ENCODE data around the gene NDFIP1. TPM values are rescaled to one million over a fixed set of nuclear protein-coding genes. Genes with fewer than 3 reads are reported as not detected.
"Not testable (repeated sequence)": the region's sequence is repeated elsewhere in the genome, so short reads cannot be mapped to it uniquely, and the experiment has no call there.

NDFIP1 gene
- total RNA-seq, 5 donors from 2014 or later (not counting 1 experiment from before 2014, with no cell fraction given) = 76.3 to 194 (median 90.8) TPM

DNA sequence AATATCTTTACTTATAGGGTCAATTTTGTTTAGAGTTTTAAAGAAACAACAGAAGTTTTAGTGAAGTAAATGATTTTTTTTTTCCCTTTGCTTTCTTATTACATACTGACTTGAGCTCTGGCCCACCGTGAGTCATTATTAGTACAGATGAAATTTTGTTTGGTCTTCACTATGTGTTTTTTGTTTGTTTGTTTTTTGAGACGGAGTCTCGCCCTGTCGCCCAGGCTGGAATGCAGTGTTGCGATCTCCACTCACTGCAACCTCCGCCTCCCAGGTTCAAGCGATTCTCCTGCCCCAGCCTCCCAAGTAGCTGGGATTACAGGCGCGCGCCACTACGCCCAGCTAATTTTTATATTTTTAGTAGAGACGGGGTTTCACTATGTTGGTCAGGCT, 45.9 kb downstream of the NDFIP1 start:
- Mint-ChIP-seq H3K36me3 (peaks cover 17% of the 10 kb centered on the region), H3K4me1 (peaks cover 2 to 13% (median 8%) of the 10 kb centered on the region in 3 donors)
- H3K4me3 Mint-ChIP-seq; H3K9me3 Mint-ChIP-seq; H3K27me3 Mint-ChIP-seq; H3K27ac Mint-ChIP-seq; H3K4me3 ChIP-seq (ENCODE audit: control insufficient read depth in 1 of 2, extremely low read depth in 1 of 2, low read length in 1 of 2); H3K4me1 ChIP-seq (ENCODE audit: control insufficient read depth in 1 of 2, extremely low read depth in 1 of 2, insufficient read depth in 2 of 2, low read length in 2 of 2); H3K27me3 ChIP-seq (replicated peaks in 1 of 2; ENCODE audit: control insufficient read depth in 2 of 2, extremely low read depth in 1 of 2, insufficient read depth in 2 of 2, low read length in 1 of 2); ATAC-seq (replicated peaks in 1 of 4); H3K9me3 ChIP-seq; H3K27ac ChIP-seq (ENCODE audit: low read length); DNase-seq: not testable (repeated sequence)
- WGBS (ENCODE audit: insufficient coverage) = 100% methylated on average over 4 of the region's 12 CpGs
- H3K36me3 ChIP-seq (ENCODE audit: control insufficient read depth in 2 of 2, extremely low read depth in 1 of 2, insufficient read depth in 1 of 2, low read length in 1 of 2) = peaks cover 0 to 25% of the 10 kb centered on the region in 2 donors
- ChIA-PET POLR2A (interaction anchor here in 1 of 2 donors (0.7 kb wide), 1 partner anchor 194 kb away, joined by 3 read pairs; no protein-coding TSS in a partner anchor), CTCF (interaction anchor here (0.6 to 0.7 kb wide), 2 partner anchors 14 to 211 kb away, joined by 3 read pairs; no protein-coding TSS in a partner anchor)

DNA sequence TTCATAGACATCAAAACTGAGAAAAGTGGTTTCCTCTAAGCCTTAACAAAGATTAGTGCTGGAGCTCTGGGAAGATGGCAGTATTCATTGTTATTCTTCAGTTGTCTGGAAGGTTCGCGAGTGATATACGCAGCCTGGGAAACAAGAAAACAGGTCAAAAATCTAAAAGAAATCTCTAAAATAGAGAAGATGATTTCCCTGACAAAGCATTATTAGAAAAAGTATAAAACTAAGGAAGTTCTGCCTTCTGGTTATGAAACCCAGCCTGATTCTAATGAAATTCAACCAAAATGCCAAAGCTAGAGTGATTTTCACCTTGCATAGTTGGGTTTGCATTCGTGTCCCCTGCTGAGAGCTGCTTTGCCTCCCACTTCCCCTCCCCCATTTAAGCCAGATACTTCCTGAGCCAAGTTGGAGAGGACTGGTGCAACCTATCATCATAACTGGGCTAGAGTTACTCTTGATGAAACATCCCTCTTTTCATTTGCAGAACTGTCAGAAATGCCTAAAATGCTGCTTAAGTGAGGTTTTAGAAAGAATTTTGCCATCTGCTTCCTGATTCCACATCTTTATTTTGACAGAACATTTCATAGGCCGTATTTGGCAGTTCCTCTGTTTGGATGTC, 48.4 kb downstream of the NDFIP1 start:
- Histone ChIP-seq H3K27me3 (replicated peaks in 1 of 2; ENCODE audit: control insufficient read depth in 2 of 2, extremely low read depth in 1 of 2, insufficient read depth in 2 of 2, low read length in 1 of 2) (no peaks in the 10 kb centered on the region), H3K4me3 (ENCODE audit: control insufficient read depth in 1 of 2, extremely low read depth in 1 of 2, low read length in 1 of 2) (no peak overlapping the region), H3K4me1 (ENCODE audit: control insufficient read depth in 1 of 2, extremely low read depth in 1 of 2, insufficient read depth in 2 of 2, low read length in 2 of 2) (peaks cover 0 to 7% of the 10 kb centered on the region in 2 experiments), H3K27ac (ENCODE audit: low read length) (no peak overlapping the region), H3K36me3 (ENCODE audit: control insufficient read depth in 2 of 2, extremely low read depth in 1 of 2, insufficient read depth in 1 of 2, low read length in 1 of 2) (peaks cover 0 to 15% of the 10 kb centered on the region in 2 donors), H3K9me3 (no peaks in the 10 kb centered on the region)
- Mint-ChIP-seq H3K27ac (no peak overlapping the region), H3K9me3 (no peaks in the 10 kb centered on the region), H3K4me1 (peaks cover 9 to 21% (median 18%) of the 10 kb centered on the region in 3 donors), H3K4me3 (no peak overlapping the region), H3K36me3 (peaks cover 12% of the 10 kb centered on the region), H3K27me3 (no peaks in the 10 kb centered on the region)
- ChIA-PET POLR2A (interaction anchor here in 1 of 2 donors (0.6 to 0.7 kb wide), 2 partner anchors 103 to 173 kb away, joined by 3 read pairs; no protein-coding TSS in a partner anchor), CTCF (interaction anchor here in 1 of 2 donors (1.3 kb wide), 1 partner anchor 393 kb away, joined by 4 read pairs; no protein-coding TSS in a partner anchor)
- DNase-seq (no peak), ATAC-seq (replicated peaks in 1 of 4) (no peak)
- WGBS (ENCODE audit: insufficient coverage) = no CpG with 5 or more reads among the region's 5 CpGs

DNA sequence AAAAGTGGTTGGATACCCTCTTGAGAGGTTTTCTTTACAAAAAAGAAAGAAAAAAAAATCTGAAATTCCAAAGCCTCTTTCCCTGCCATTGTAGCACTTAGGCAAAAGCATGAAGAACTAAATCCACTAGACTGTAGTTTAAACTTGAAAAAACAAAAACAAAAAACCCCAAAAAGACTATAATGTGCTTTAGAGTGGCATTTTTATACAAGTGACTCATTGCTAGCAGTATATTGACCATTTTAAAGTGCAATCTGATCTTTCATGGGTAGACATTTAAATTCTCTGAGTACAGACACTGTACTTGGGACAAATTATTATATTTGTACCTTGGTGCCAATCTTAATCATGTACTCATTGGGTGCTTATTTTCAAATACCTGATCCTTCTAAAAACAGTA, 50.8 kb downstream of the NDFIP1 start:
- POLR2A ChIA-PET = no interaction called here

DNA sequence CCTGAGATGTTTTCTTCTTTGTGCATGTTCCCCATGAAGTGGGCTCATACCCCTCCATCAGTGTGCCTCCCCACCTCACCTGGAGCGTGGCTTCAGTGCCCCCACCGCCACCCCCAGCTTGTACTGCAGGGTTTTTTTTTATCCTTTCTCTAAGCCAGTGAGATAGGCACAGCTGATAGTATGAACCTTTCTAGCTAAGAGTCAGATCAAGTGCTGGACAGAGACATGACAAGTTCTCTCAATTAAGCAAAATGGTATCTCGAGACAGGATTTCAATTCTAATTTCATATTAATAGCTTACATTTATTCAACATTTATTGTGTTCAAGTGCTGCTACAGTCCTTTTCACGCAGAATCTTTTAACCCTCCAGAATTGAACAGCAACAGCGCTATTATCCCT, 55.7 kb downstream of the NDFIP1 start:
- Histone ChIP-seq H3K9me3 (no peaks in the 10 kb centered on the region), H3K27me3 (replicated peaks in 1 of 2; ENCODE audit: control insufficient read depth in 2 of 2, extremely low read depth in 1 of 2, insufficient read depth in 2 of 2, low read length in 1 of 2) (no peaks in the 10 kb centered on the region), H3K36me3 (ENCODE audit: control insufficient read depth in 2 of 2, extremely low read depth in 1 of 2, insufficient read depth in 1 of 2, low read length in 1 of 2) (no peaks in the 10 kb centered on the region), H3K27ac (ENCODE audit: low read length) (no peak overlapping the region), H3K4me1 (ENCODE audit: control insufficient read depth in 1 of 2, extremely low read depth in 1 of 2, insufficient read depth in 2 of 2, low read length in 2 of 2) (peaks cover 0 to 4% of the 10 kb centered on the region in 2 experiments), H3K4me3 (ENCODE audit: control insufficient read depth in 1 of 2, extremely low read depth in 1 of 2, low read length in 1 of 2) (no peak overlapping the region)
- Mint-ChIP-seq H3K9me3 (no peaks in the 10 kb centered on the region), H3K4me1 (peaks cover 10 to 19% (median 13%) of the 10 kb centered on the region in 3 donors), H3K36me3 (no peaks in the 10 kb centered on the region), H3K27ac (no peak overlapping the region), H3K4me3 (no peak overlapping the region), H3K27me3 (no peaks in the 10 kb centered on the region)
- 100% methylated on average over 4 of the region's 5 CpGs for WGBS (ENCODE audit: insufficient coverage)
- ChIA-PET CTCF (no interaction called here), POLR2A (no interaction called here)
- ATAC-seq (replicated peaks in 1 of 4) = no peak
- no peak for DNase-seq

More for the DNA sequence above, 50.8 kb downstream of the NDFIP1 start:
- DNase-seq = no peak
- Histone ChIP-seq H3K4me3 (ENCODE audit: control insufficient read depth in 1 of 2, extremely low read depth in 1 of 2, low read length in 1 of 2) (no peak overlapping the region), H3K27me3 (replicated peaks in 1 of 2; ENCODE audit: control insufficient read depth in 2 of 2, extremely low read depth in 1 of 2, insufficient read depth in 2 of 2, low read length in 1 of 2) (no peaks in the 10 kb centered on the region), H3K4me1 (ENCODE audit: control insufficient read depth in 1 of 2, extremely low read depth in 1 of 2, insufficient read depth in 2 of 2, low read length in 2 of 2) (peaks cover 0 to 4% of the 10 kb centered on the region in 2 experiments), H3K36me3 (ENCODE audit: control insufficient read depth in 2 of 2, extremely low read depth in 1 of 2, insufficient read depth in 1 of 2, low read length in 1 of 2) (peaks cover 0 to 3% of the 10 kb centered on the region in 2 donors), H3K9me3 (no peaks in the 10 kb centered on the region), H3K27ac (ENCODE audit: low read length) (no peak overlapping the region)
- H3K4me1 Mint-ChIP-seq = peaks cover 10 to 23% (median 16%) of the 10 kb centered on the region in 3 donors
- H3K36me3 Mint-ChIP-seq = peaks cover 2% of the 10 kb centered on the region
- no peak for ATAC-seq (replicated peaks in 1 of 4)
- H3K27me3 Mint-ChIP-seq = no peaks in the 10 kb centered on the region
- H3K27ac Mint-ChIP-seq = peak overlapping the region in 1 of 2 donors; percentile 31
- CTCF ChIA-PET = no interaction called here
- H3K4me3 Mint-ChIP-seq = no peak overlapping the region
- H3K9me3 Mint-ChIP-seq = no peaks in the 10 kb centered on the region

DNA sequence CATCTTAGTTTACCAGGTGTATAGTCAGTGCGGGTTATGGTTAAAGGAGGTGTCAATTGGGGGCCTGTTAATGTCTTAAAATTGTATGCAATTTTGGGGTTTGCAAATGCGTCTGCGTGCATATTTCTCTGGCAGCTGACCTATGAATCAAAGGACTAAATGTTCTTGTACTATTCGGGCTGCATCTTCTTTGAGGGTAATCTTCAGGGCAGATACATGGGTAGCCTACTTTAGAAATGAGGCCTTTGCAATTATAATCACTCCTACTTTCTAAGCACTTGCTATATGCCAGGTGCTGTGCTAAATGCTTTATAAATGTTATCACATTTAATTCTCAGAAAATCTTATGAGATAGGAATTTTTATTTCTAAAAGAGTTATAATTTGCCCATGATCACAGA, 58.2 kb downstream of the NDFIP1 start:
- Mint-ChIP-seq H3K27ac (no peak overlapping the region), H3K27me3 (peaks cover 0 to 4% of the 10 kb centered on the region in 2 donors), H3K36me3 (no peaks in the 10 kb centered on the region), H3K4me3 (no peak overlapping the region), H3K4me1 (peaks cover 0 to 7% (median 2%) of the 10 kb centered on the region in 3 donors), H3K9me3 (no peaks in the 10 kb centered on the region)
- ATAC-seq (replicated peaks in 1 of 4) = no peak
- H3K36me3 ChIP-seq (ENCODE audit: control insufficient read depth in 2 of 2, extremely low read depth in 1 of 2, insufficient read depth in 1 of 2, low read length in 1 of 2) = no peaks in the 10 kb centered on the region
- no CpG with 5 or more reads among the region's 4 CpGs for WGBS (ENCODE audit: insufficient coverage)
- no peak for DNase-seq
- H3K4me3 ChIP-seq (ENCODE audit: control insufficient read depth in 1 of 2, extremely low read depth in 1 of 2, low read length in 1 of 2) = no peak overlapping the region
- no peaks in the 10 kb centered on the region for H3K4me1 ChIP-seq (ENCODE audit: control insufficient read depth in 1 of 2, extremely low read depth in 1 of 2, insufficient read depth in 2 of 2, low read length in 2 of 2)
- no peaks in the 10 kb centered on the region for H3K9me3 ChIP-seq
- POLR2A ChIA-PET = interaction anchor here in 1 of 2 donors (0.6 kb wide), 1 partner anchor 24 kb away, joined by 3 read pairs; no protein-coding TSS in a partner anchor
- CTCF ChIA-PET = no interaction called here
- H3K27me3 ChIP-seq (replicated peaks in 1 of 2; ENCODE audit: control insufficient read depth in 2 of 2, extremely low read depth in 1 of 2, insufficient read depth in 2 of 2, low read length in 1 of 2) = no peaks in the 10 kb centered on the region
- no peak overlapping the region for H3K27ac ChIP-seq (ENCODE audit: low read length)

DNA sequence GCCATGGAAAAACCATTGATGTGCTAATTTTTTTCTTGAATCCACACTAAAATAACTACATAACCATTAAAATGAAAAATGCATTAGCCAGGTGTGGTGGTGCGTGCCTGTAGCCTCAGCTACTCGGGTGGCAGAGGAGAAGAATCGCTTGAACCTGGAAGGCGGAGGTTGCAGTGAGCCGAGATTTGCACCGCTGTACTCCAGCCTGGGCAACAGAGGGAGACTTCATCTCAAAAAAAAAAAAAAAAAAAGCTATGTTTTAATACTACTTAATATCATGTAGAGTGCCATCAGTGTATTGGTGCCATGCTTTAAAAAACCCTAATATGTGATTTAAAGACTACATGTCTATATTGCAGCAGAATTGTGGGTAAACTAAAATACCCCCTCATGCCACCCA, 58.9 kb downstream of the NDFIP1 start:
- Mint-ChIP-seq H3K4me1 (peaks cover 0 to under 1% (median 0%) of the 10 kb centered on the region in 3 donors), H3K27ac (no peak overlapping the region), H3K36me3 (no peaks in the 10 kb centered on the region), H3K27me3 (peaks cover 0 to 6% of the 10 kb centered on the region in 2 donors), H3K4me3 (no peak overlapping the region), H3K9me3 (no peaks in the 10 kb centered on the region)
- Histone ChIP-seq H3K9me3 (no peaks in the 10 kb centered on the region), H3K36me3 (ENCODE audit: control insufficient read depth in 2 of 2, extremely low read depth in 1 of 2, insufficient read depth in 1 of 2, low read length in 1 of 2) (no peaks in the 10 kb centered on the region), H3K27me3 (replicated peaks in 1 of 2; ENCODE audit: control insufficient read depth in 2 of 2, extremely low read depth in 1 of 2, insufficient read depth in 2 of 2, low read length in 1 of 2) (no peaks in the 10 kb centered on the region), H3K27ac (ENCODE audit: low read length) (no peak overlapping the region), H3K4me1 (ENCODE audit: control insufficient read depth in 1 of 2, extremely low read depth in 1 of 2, insufficient read depth in 2 of 2, low read length in 2 of 2) (no peaks in the 10 kb centered on the region), H3K4me3 (ENCODE audit: control insufficient read depth in 1 of 2, extremely low read depth in 1 of 2, low read length in 1 of 2) (no peak overlapping the region)
- CTCF ChIA-PET = interaction anchor here in 1 of 2 donors (0.6 kb wide), 1 partner anchor 177 kb away, joined by 4 read pairs; no protein-coding TSS in a partner anchor
- POLR2A ChIA-PET = interaction anchor here (0.5 to 0.6 kb wide), 2 partner anchors 18 to 23 kb away, joined by 3 read pairs; no protein-coding TSS in a partner anchor
- ATAC-seq (replicated peaks in 1 of 4) = no peak
- DNase-seq = no peak
- no CpG with 5 or more reads among the region's 6 CpGs for WGBS (ENCODE audit: insufficient coverage)
